Activated T-helper 17 cell treated with anti-CD3 and anti-CD28 coated beads, Interleukin-2, amount 50 U/mL, for 72 hours (primary cell): Measurements from ENCODE around the gene TAS2R16. TPM values are rescaled to one million over a fixed set of nuclear protein-coding genes. Genes with fewer than 3 reads are reported as not detected.

Experiments
- ATAC-seq: fragments of 150-1000 bp; cut with Tn5 transposase; replicated peaks from 2 replicates; pipeline ENCODE4 v1.10.0; 2021; ENCODE audit warnings: mild to moderate bottlenecking, moderate library complexity
- H3K27ac Mint-ChIP-seq: one replicate; pipeline ENCODE4 v1.8.0; 2022; ENCODE audit warnings: mixed read lengths
- H3K27me3 Mint-ChIP-seq: one replicate; pipeline ENCODE4 v1.8.0; 2022; ENCODE audit warnings: mixed read lengths
- H3K36me3 Mint-ChIP-seq: one replicate; pipeline ENCODE4 v1.8.0; 2022; ENCODE audit warnings: low read depth, mild to moderate bottlenecking, mixed read lengths
- H3K4me1 Mint-ChIP-seq: one replicate; pipeline ENCODE4 v1.8.0; 2022; ENCODE audit warnings: mixed read lengths
- H3K4me3 Mint-ChIP-seq: one replicate; pipeline ENCODE4 v1.8.0; 2022; ENCODE audit warnings: mild to moderate bottlenecking, mixed read lengths
- H3K9me3 Mint-ChIP-seq: one replicate; pipeline ENCODE4 v1.8.0; 2022; ENCODE audit warnings: mixed read lengths
- total RNA-seq, 2 donors: library from RNA; stranded (reverse); gene quantifications; one replicate each; pipeline ENCODE4 v1.2.3, GENCODE V29; 2022

TAS2R16 gene
- total RNA-seq, result not detected

- Mint-ChIP-seq H3K9me3 (peaks cover 18% of the 10 kb centered on the region), H3K4me3 (no peak within 1 kb of the TSS), H3K4me1 (no peaks in the 10 kb centered on the region), H3K27me3 (no peaks in the 10 kb centered on the region), H3K36me3 (no peaks in the 10 kb centered on the region), H3K27ac (no peak within 1 kb of the TSS)
- ATAC-seq, result no peak
These were observed at the start of gene TAS2R16 for GRCh38 chr7:122995600-122995999. Gene TAS2R16, minus strand, starts transcription at chr7:122995700. Its CDS starts 66 bp downstream, at chr7:122995634.

GRCh38 chr7:123043642-123044041 is 48.1 kb upstream of the TAS2R16 start:
- H3K27me3 Mint-ChIP-seq, result no peaks in the 10 kb centered on the region
- H3K36me3 Mint-ChIP-seq, result no peaks in the 10 kb centered on the region
- peaks cover 7% of the 10 kb centered on the region for H3K9me3 Mint-ChIP-seq
- H3K27ac Mint-ChIP-seq, result no peak overlapping the region
- no peak for ATAC-seq
- no peaks in the 10 kb centered on the region for H3K4me1 Mint-ChIP-seq
- no peak overlapping the region for H3K4me3 Mint-ChIP-seq

- H3K4me3 Mint-ChIP-seq, result no peak overlapping the region
- H3K27me3 Mint-ChIP-seq, result no peaks in the 10 kb centered on the region
- H3K9me3 Mint-ChIP-seq, result peaks cover 8% of the 10 kb centered on the region
- ATAC-seq, result no peak
- no peaks in the 10 kb centered on the region for H3K36me3 Mint-ChIP-seq
- no peaks in the 10 kb centered on the region for H3K4me1 Mint-ChIP-seq
- no peak overlapping the region for H3K27ac Mint-ChIP-seq
These were observed 45.6 kb upstream of the TAS2R16 start for GRCh38 chr7:123041101-123041500.

GRCh38 chr7:123039269-123039668 is 43.8 kb upstream of the TAS2R16 start:
- ATAC-seq, result no peak
- peaks cover 8% of the 10 kb centered on the region for H3K9me3 Mint-ChIP-seq
- no peaks in the 10 kb centered on the region for H3K4me1 Mint-ChIP-seq
- H3K27ac Mint-ChIP-seq, result no peak overlapping the region
- no peaks in the 10 kb centered on the region for H3K36me3 Mint-ChIP-seq
- H3K27me3 Mint-ChIP-seq, result no peaks in the 10 kb centered on the region
- H3K4me3 Mint-ChIP-seq, result no peak overlapping the region

- ATAC-seq, result no peak
- no peaks in the 10 kb centered on the region for H3K27me3 Mint-ChIP-seq
- H3K4me1 Mint-ChIP-seq, result no peaks in the 10 kb centered on the region
- H3K9me3 Mint-ChIP-seq, result peaks cover 23% of the 10 kb centered on the region
- no peak overlapping the region for H3K4me3 Mint-ChIP-seq
- no peaks in the 10 kb centered on the region for H3K36me3 Mint-ChIP-seq
- no peak overlapping the region for H3K27ac Mint-ChIP-seq
These were observed 38.6 kb upstream of the TAS2R16 start for GRCh38 chr7:123034106-123034505.

- no peak for ATAC-seq
- H3K4me1 Mint-ChIP-seq, result no peaks in the 10 kb centered on the region
- H3K4me3 Mint-ChIP-seq, result no peak overlapping the region
- no peaks in the 10 kb centered on the region for H3K27me3 Mint-ChIP-seq
- H3K27ac Mint-ChIP-seq, result no peak overlapping the region
- H3K36me3 Mint-ChIP-seq, result no peaks in the 10 kb centered on the region
- H3K9me3 Mint-ChIP-seq, result peaks cover 21% of the 10 kb centered on the region
These were observed 35.1 kb upstream of the TAS2R16 start for GRCh38 chr7:123030631-123031030.

GRCh38 chr7:123028339-123028738 is 32.8 kb upstream of the TAS2R16 start:
- H3K4me3 Mint-ChIP-seq, result no peak overlapping the region
- H3K9me3 Mint-ChIP-seq, result peaks cover 16% of the 10 kb centered on the region
- no peaks in the 10 kb centered on the region for H3K4me1 Mint-ChIP-seq
- no peaks in the 10 kb centered on the region for H3K27me3 Mint-ChIP-seq
- no peak overlapping the region for H3K27ac Mint-ChIP-seq
- ATAC-seq, result no peak
- no peaks in the 10 kb centered on the region for H3K36me3 Mint-ChIP-seq

- H3K9me3 Mint-ChIP-seq, result peaks cover 14% of the 10 kb centered on the region
- no peak for ATAC-seq
These were observed 30.8 kb upstream of the TAS2R16 start for GRCh38 chr7:123026251-123026650.

GRCh38 chr7:123024989-123025758 is 29.7 kb upstream of the TAS2R16 start:
- ATAC-seq, result no peak
- H3K27ac Mint-ChIP-seq, result no peak overlapping the region
- no peaks in the 10 kb centered on the region for H3K27me3 Mint-ChIP-seq
- no peaks in the 10 kb centered on the region for H3K4me1 Mint-ChIP-seq
- no peak overlapping the region for H3K4me3 Mint-ChIP-seq
- H3K9me3 Mint-ChIP-seq, result peaks cover 10% of the 10 kb centered on the region
- no peaks in the 10 kb centered on the region for H3K36me3 Mint-ChIP-seq

More at GRCh38 chr7:123026251-123026650, 30.8 kb upstream of the TAS2R16 start:
- no peaks in the 10 kb centered on the region for H3K36me3 Mint-ChIP-seq
- H3K27ac Mint-ChIP-seq, result no peak overlapping the region
- H3K27me3 Mint-ChIP-seq, result no peaks in the 10 kb centered on the region
- H3K4me3 Mint-ChIP-seq, result no peak overlapping the region
- no peaks in the 10 kb centered on the region for H3K4me1 Mint-ChIP-seq

GRCh38 chr7:123023126-123023525 is 27.6 kb upstream of the TAS2R16 start:
- Mint-ChIP-seq H3K27me3 (no peaks in the 10 kb centered on the region), H3K27ac (no peak overlapping the region), H3K4me3 (no peak overlapping the region), H3K9me3 (peaks cover 14% of the 10 kb centered on the region), H3K36me3 (no peaks in the 10 kb centered on the region), H3K4me1 (no peaks in the 10 kb centered on the region)
- ATAC-seq, result no peak

GRCh38 chr7:123022576-123022975 is 27.1 kb upstream of the TAS2R16 start:
- no peak for ATAC-seq
- no peaks in the 10 kb centered on the region for H3K27me3 Mint-ChIP-seq
- no peaks in the 10 kb centered on the region for H3K4me1 Mint-ChIP-seq
- no peak overlapping the region for H3K27ac Mint-ChIP-seq
- no peaks in the 10 kb centered on the region for H3K36me3 Mint-ChIP-seq
- H3K4me3 Mint-ChIP-seq, result no peak overlapping the region
- H3K9me3 Mint-ChIP-seq, result peaks cover 15% of the 10 kb centered on the region

GRCh38 chr7:123012435-123012834 is 16.9 kb upstream of the TAS2R16 start:
- H3K9me3 Mint-ChIP-seq, result peaks cover 11% of the 10 kb centered on the region
- no peak overlapping the region for H3K27ac Mint-ChIP-seq
- H3K4me1 Mint-ChIP-seq, result no peaks in the 10 kb centered on the region
- H3K4me3 Mint-ChIP-seq, result no peak overlapping the region
- H3K27me3 Mint-ChIP-seq, result no peaks in the 10 kb centered on the region
- no peak for ATAC-seq
- no peaks in the 10 kb centered on the region for H3K36me3 Mint-ChIP-seq

GRCh38 chr7:123011766-123012369 is 16.4 kb upstream of the TAS2R16 start:
- no peaks in the 10 kb centered on the region for H3K36me3 Mint-ChIP-seq
- H3K4me1 Mint-ChIP-seq, result no peaks in the 10 kb centered on the region
- H3K27me3 Mint-ChIP-seq, result no peaks in the 10 kb centered on the region
- H3K9me3 Mint-ChIP-seq, result peaks cover 9% of the 10 kb centered on the region
- no peak for ATAC-seq
- no peak overlapping the region for H3K27ac Mint-ChIP-seq
- H3K4me3 Mint-ChIP-seq, result no peak overlapping the region

- Mint-ChIP-seq H3K27ac (no peak overlapping the region), H3K27me3 (no peaks in the 10 kb centered on the region), H3K4me3 (no peak overlapping the region), H3K9me3 (no peaks in the 10 kb centered on the region), H3K4me1 (no peaks in the 10 kb centered on the region), H3K36me3 (no peaks in the 10 kb centered on the region)
- no peak for ATAC-seq
These were observed 9.4 kb upstream of the TAS2R16 start for GRCh38 chr7:123004931-123005330.

GRCh38 chr7:123003539-123004126 is 8.1 kb upstream of the TAS2R16 start:
- no peak overlapping the region for H3K4me3 Mint-ChIP-seq
- no peaks in the 10 kb centered on the region for H3K27me3 Mint-ChIP-seq
- no peaks in the 10 kb centered on the region for H3K9me3 Mint-ChIP-seq
- no peaks in the 10 kb centered on the region for H3K36me3 Mint-ChIP-seq
- no peak overlapping the region for H3K27ac Mint-ChIP-seq
- no peak for ATAC-seq
- no peaks in the 10 kb centered on the region for H3K4me1 Mint-ChIP-seq
